T-helper 2 cell treated with Interferon-gamma antibody and Interleukin-4, amounts not matched to agents 5 μg/mL and 100 μg/mL, for 36 hours (primary cell): Measurements from ENCODE around the gene TPRA1.
"Not testable (repeated sequence)": the region's sequence is repeated elsewhere in the genome, so short reads cannot be mapped to it uniquely, and the experiment has no call there.

Source experiments
- DNase-seq: peaks from one replicate; pipeline ENCODE4 v3.0.0; 2021; ENCODE audit warnings: low spot score
- H3K27ac Mint-ChIP-seq: one replicate; pipeline ENCODE4 v1.8.0; 2021; ENCODE audit warnings: mild to moderate bottlenecking, mixed read lengths
- H3K27me3 Mint-ChIP-seq: one replicate; pipeline ENCODE4 v1.8.0; 2021; ENCODE audit warnings: low read depth, mixed read lengths
- H3K36me3 Mint-ChIP-seq: one replicate; pipeline ENCODE4 v1.8.0; 2021; ENCODE audit warnings: low read depth, mixed read lengths
- H3K4me1 Mint-ChIP-seq: one replicate; pipeline ENCODE4 v1.8.0; 2021; ENCODE audit warnings: low read depth, mixed read lengths
- H3K4me3 Mint-ChIP-seq: one replicate; pipeline ENCODE4 v1.8.0; 2022; ENCODE audit warnings: mild to moderate bottlenecking, moderate library complexity, mixed read lengths
- H3K9me3 Mint-ChIP-seq: one replicate; pipeline ENCODE4 v1.8.0; 2021; ENCODE audit warnings: mixed read lengths

TPRA1 gene

DNA sequence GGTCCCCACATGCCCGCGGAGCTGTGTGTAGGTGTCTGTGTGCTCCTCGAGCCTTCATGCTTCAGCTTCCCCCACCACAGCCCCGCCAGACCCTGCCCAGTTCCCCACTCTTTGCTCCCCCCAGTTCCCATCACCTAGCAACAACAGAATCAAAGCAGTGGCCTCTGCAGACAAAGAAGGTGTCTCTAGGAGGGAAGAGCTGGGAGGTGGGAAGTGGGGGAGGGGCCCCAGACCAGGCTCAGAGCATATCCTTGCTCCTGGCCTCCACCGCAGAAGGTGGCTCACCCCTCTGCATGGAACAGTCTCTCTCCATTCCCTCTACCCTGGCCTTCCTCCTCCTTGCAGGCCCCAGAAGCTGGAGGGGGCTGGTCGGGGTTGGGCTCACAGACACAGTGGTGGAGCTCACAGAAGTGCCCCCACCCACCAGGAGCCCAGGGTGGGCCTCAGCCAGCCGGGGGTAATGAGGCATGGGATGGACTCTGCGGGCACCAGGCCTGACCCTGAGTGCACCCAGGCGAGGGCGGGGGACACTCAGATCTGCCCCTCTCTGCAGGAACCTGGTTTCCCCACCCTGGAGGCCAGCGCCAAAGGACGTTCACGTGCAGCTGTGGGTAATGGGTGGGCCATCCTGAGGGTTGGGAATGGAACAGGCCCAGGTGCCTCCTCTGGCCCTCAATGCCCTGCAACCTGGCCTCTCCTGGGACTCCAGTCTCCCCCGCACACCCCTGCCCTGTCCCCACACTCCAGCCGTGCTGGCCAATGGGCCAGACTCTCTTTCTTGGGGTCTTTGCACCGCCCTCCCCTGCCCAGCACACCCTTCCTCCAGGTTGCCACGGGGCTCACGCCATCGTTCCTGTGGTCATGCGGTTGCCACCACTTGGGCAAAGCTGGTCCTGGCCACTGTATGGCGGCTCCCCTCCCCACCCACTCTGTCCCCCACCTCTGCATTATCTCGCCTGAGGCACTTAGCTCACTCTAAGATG, 53.4 kb downstream of the TPRA1 start:
- H3K27ac Mint-ChIP-seq = no peak overlapping the region
- peaks cover 6% of the 10 kb centered on the region for H3K27me3 Mint-ChIP-seq
- no peaks in the 10 kb centered on the region for H3K36me3 Mint-ChIP-seq
- no peaks in the 10 kb centered on the region for H3K9me3 Mint-ChIP-seq
- no peak for DNase-seq
- no peak overlapping the region for H3K4me3 Mint-ChIP-seq
- H3K4me1 Mint-ChIP-seq = no peaks in the 10 kb centered on the region

DNA sequence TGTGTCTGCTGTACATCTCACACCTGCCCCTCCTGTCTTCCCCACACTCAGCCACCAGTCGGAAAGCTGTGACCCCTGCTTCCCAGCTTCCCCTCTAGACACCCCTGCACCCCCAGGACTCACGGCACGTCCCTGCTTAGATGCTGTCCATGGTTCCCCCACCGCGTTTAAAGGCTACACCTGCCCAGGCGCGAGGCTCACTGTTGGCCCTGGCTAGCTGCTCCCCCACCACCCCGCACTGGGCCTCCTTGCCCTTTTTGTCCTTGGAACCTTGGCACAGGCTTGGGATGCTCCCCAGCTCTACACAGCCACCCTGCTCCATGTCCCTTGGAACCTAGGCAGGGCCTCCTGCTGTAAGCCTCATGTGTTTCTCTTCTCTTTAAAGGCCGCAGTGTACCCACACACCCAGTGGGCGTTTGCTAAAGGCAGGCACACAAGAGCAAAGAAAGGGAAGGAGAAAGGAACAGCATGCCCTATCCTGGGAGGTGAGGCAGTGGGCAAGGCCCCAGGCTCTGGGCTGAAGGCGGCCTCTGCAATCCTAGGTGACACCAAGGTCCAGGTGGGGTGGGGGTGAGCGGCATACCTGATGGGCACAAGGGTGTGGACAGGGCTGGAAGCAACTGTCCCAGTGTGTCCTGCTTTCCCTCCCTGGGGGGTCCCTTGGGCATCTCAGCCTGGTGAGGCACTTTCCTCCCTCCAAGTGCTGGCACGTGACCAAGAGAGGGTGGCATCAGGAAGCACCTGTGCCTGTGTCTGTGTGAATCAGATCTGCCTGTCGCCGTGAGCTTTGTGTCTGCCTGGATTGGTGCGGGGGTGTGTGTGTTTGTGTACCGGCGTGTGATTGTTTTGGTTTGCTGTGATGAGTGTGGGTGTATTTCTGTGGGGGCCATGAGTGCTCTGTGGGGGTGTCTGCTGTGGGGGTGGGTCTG, 54.4 kb downstream of the TPRA1 start:
- Mint-ChIP-seq H3K27ac (no peak overlapping the region), H3K27me3 (peaks cover 6% of the 10 kb centered on the region)
- DNase-seq = no peak

DNA sequence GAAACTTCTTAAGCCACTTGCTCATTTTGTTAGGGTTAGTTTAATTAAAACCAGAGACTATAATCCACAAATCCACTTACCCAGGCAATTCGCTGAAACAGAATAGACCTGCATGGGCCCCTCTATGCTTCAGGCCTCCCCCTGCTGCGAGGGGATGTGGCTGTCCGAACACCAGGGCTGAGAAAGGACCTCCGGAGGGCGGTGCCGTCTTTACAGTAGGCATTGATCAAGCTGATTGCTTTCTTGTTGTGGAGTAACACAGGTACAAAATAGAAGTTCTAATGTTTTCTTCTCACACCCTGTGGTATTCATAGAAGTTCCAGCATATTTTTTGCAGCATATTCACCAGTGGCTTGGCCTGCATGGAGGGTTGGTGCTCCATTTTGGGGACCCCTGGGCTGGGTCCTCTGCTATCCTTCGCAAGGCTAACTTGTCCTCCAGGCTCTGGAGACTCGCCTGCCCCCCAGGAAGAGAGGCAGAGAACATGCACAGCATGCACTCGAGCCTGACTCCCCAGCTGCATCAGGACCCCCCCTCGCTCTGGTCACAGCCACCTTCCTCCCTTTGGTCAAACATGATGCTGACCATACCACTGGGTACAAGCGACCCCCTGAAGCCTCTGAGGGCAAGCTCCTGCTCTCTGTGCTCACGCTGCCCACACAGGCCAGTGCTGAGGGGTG, 55.3 kb downstream of the TPRA1 start:
- Mint-ChIP-seq H3K27ac (no peak overlapping the region), H3K27me3 (peaks cover 6% of the 10 kb centered on the region), H3K36me3 (no peaks in the 10 kb centered on the region), H3K9me3 (no peaks in the 10 kb centered on the region), H3K4me1 (no peaks in the 10 kb centered on the region), H3K4me3 (no peak overlapping the region)
- no peak for DNase-seq

More for the DNA sequence above, 54.4 kb downstream of the TPRA1 start:
- H3K4me1 Mint-ChIP-seq = no peaks in the 10 kb centered on the region
- H3K9me3 Mint-ChIP-seq = no peaks in the 10 kb centered on the region
- no peaks in the 10 kb centered on the region for H3K36me3 Mint-ChIP-seq
- H3K4me3 Mint-ChIP-seq = no peak overlapping the region

DNA sequence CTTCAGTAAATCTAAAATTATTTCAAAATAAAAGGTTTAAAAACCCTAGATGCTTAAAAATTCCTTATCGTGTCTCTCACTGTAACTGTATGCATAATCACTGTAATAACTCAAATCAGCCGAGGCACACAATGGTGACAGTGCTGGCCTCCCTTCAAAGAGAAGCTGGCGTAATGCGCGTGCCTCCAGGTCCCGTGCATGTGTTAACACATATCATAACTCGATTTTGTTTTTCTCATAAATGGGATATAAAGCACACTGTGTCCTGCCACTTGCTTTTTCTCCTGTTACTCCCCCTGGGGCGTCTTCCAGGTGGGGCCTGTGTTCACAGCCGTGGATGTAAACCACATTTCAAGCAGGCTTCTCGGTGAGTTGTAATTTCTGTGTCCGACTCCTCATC, 56.0 kb downstream of the TPRA1 start:
- no peak for DNase-seq
- Mint-ChIP-seq H3K36me3 (no peaks in the 10 kb centered on the region), H3K27me3 (peaks cover 8% of the 10 kb centered on the region), H3K9me3 (no peaks in the 10 kb centered on the region), H3K27ac (no peak overlapping the region), H3K4me1 (no peaks in the 10 kb centered on the region), H3K4me3 (no peak overlapping the region)

DNA sequence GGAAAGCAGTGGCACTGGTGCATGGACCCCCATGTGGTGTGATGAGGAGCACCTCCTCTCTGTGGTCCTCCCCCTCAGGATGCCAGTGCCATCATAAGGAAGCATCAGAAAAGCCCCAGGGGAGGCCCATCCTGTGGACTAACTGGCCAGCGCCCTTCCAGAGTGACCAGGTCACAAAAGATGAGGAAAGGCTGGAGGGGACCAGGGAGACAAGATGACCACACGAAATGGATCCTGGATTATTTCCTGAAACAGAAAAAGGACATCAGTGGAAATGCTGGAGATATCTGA, 56.4 kb downstream of the TPRA1 start:
- Mint-ChIP-seq H3K27me3 (peaks cover 8% of the 10 kb centered on the region), H3K27ac (no peak overlapping the region), H3K9me3 (no peaks in the 10 kb centered on the region), H3K4me3 (no peak overlapping the region), H3K4me1 (no peaks in the 10 kb centered on the region), H3K36me3 (no peaks in the 10 kb centered on the region)
- DNase-seq = no peak

DNA sequence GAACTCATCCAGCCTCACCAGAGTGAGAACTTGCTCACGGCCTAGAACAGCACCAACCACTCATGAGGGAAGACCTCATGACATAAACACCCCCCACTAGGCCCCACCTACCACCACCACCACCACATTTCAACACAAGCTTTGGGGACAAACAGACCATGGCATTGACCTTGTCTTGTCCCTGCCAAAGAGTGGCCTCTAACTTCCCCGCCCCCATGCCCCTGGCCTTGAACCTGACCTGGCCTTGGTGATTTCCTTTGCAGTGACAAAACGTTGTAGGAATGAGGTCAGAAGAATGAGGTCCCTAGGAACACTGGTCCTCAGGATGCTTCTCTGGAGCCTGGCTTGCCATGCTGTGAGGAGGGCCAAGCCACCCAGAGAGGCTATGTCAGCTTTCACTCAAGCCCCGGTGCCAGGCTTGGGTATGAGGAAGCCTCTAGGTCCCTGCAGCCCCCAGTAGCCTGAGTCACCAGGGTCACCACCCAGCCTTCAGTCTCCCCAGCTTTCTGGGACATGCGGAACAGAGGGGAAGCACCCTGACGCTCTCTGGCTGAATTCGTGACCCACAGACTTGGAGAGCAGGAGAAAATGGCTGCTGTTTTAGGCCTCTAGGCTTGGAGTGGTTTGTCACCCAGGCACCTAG, 57.9 kb downstream of the TPRA1 start:
- H3K4me3 Mint-ChIP-seq = no peak overlapping the region
- no peaks in the 10 kb centered on the region for H3K9me3 Mint-ChIP-seq
- H3K27ac Mint-ChIP-seq = no peak overlapping the region
- no peaks in the 10 kb centered on the region for H3K36me3 Mint-ChIP-seq
- no peak for DNase-seq
- peaks cover 6% of the 10 kb centered on the region for H3K27me3 Mint-ChIP-seq
- H3K4me1 Mint-ChIP-seq = no peaks in the 10 kb centered on the region

DNA sequence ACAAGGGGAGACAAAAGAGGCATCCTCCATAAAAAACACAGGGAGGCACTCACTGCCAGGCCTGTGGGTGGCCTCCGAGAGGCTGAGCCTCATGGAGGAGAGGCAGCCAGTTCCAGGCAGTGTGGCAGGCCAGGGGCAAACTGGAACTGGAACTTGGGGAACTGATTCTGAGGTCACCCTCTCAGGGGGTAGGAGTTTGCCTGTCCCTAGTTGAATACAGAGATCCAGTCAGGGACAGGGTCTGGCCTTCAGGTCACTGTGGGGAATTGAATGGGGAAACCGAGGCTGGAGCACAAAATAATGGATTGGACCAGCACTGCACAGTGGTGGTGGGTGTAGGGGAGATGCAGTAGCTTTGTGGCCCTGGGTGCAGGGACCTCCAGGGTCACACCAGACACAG, 58.7 kb downstream of the TPRA1 start:
- no peak for DNase-seq
- Mint-ChIP-seq H3K36me3 (no peaks in the 10 kb centered on the region), H3K9me3 (no peaks in the 10 kb centered on the region), H3K27ac (no peak overlapping the region), H3K27me3 (peaks cover 5% of the 10 kb centered on the region), H3K4me1 (no peaks in the 10 kb centered on the region), H3K4me3 (no peak overlapping the region)

DNA sequence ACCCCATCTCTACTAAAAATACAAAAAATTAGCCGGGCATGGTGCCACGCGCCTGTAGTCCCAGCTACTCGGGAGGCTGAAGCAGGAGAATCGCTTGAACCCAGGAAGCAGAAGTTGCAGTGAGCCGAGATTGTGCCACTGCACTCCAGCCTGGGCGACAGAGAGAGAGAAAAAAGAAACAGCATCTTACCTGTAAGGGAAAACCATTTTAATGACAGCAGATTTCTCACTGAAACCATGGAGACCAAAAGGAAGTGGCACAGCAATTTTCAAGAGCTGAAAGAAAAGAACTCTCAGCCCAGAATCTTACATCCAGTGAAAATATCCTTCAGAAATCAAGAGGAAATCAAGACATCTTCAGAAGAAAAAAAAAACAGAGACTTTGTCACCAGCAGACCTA, 59.7 kb downstream of the TPRA1 start:
- H3K4me3 Mint-ChIP-seq, H3K9me3 Mint-ChIP-seq, H3K4me1 Mint-ChIP-seq, DNase-seq, H3K27me3 Mint-ChIP-seq, H3K36me3 Mint-ChIP-seq, H3K27ac Mint-ChIP-seq: not testable (repeated sequence)

DNA sequence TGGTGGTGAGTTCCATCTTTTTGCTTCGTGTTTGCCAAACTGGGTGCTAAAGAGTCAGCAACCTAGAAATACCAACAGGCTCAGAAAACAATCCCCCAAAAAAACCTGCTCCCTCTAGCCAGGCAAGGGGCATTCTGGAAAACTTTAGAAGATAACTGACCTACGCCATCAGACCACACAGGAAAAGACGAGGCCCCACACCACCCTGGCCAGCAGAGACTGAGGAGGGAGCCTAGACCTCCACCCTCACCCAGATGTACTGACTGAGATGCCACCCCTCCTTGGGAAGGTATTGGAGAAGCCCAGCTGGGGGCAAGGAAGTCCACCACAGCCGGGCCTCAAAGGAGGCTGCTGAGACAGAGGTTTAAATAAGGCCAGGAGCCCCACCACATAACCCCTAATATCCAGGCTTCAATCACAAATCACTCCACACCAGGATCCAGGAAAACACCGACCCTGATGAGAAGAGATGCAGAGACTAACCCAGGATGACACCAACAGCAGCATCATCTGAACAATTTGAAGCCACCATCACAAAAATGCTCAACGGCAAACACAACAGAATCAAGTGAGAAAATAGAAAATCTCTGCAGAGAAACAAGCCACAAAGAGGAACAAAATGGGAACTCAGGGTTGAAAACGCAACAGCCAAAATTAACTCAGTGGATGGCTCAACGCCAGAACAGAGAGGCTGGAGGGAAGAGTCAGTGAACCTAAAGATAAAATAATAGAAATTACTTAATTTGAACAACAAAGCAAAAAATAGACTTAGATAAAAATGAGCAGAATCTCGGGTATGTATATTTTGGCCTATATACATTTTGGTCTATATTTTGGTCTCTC, 61.0 kb downstream of the TPRA1 start:
- no peak for DNase-seq
- Mint-ChIP-seq H3K4me3 (no peak overlapping the region), H3K27ac (no peak overlapping the region), H3K36me3 (no peaks in the 10 kb centered on the region), H3K4me1 (no peaks in the 10 kb centered on the region), H3K9me3 (no peaks in the 10 kb centered on the region), H3K27me3 (peaks cover 7% of the 10 kb centered on the region)

DNA sequence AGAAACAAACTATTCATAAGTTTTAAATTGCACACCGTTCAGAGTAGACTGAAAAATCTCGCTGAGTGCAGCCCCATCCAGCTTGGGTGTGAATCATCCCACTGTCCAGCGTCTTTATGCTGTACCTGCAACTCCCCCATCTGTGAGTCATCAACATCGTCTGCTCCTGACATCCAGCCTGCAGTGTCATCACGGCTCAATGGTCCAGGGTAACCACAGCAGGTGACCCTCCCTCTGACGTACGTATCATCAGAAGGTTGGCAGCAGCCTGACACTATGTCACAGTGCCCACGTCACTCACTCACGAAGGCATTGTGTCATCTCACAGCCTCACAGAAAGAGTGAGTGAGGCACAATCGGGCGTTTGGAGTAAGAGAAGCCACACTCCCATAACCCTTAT, 65.2 kb downstream of the TPRA1 start:
- Mint-ChIP-seq H3K27ac (no peak overlapping the region), H3K4me3 (no peak overlapping the region), H3K27me3 (peaks cover 13% of the 10 kb centered on the region), H3K36me3 (no peaks in the 10 kb centered on the region), H3K9me3 (peaks cover 3% of the 10 kb centered on the region), H3K4me1 (no peaks in the 10 kb centered on the region)
- no peak for DNase-seq

DNA sequence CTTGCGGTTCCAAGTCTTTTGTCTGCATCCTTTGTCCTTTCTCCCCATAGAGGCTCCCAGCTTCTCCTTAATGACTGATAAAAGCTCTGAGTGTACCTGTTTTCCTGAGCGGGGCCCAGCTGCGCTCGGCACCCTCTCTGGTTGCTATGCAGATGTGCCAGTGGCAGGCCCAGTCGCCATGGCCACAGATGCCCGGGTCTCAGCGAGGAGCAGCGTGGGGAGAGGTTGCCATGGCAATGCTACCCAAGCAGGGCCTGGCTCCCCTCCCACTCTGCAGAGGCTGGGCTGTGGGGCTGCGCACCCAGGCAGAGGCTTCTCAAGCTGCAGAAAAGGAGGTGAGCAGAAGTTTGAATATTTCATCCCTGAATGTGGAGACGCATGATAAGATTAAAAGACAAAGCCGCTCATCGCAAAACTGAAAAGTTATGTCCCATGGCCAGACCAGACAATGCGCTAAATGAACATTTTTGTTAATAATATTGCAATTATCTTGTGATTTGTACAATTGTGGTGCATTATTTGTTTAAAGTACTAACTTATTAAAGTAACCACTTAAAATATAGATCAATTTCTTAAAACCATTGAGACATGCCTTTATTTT, 66.1 kb downstream of the TPRA1 start:
- peaks cover 3% of the 10 kb centered on the region for H3K9me3 Mint-ChIP-seq
- no peak overlapping the region for H3K27ac Mint-ChIP-seq
- peaks cover 15% of the 10 kb centered on the region for H3K27me3 Mint-ChIP-seq
- no peaks in the 10 kb centered on the region for H3K36me3 Mint-ChIP-seq
- no peak for DNase-seq
- no peaks in the 10 kb centered on the region for H3K4me1 Mint-ChIP-seq
- no peak overlapping the region for H3K4me3 Mint-ChIP-seq
